HS-27A (cell line): Measurements from ENCODE around the gene GAS6.
"Not testable (repeated sequence)": the region's sequence is repeated elsewhere in the genome, so short reads cannot be mapped to it uniquely, and the experiment has no call there.

Experiments
- DNase-seq: peaks from one replicate; pipeline ENCODE4 v3.0.0-alpha.2; 2012; ENCODE audit warnings: low read depth, missing footprints

Gene GAS6

DNA sequence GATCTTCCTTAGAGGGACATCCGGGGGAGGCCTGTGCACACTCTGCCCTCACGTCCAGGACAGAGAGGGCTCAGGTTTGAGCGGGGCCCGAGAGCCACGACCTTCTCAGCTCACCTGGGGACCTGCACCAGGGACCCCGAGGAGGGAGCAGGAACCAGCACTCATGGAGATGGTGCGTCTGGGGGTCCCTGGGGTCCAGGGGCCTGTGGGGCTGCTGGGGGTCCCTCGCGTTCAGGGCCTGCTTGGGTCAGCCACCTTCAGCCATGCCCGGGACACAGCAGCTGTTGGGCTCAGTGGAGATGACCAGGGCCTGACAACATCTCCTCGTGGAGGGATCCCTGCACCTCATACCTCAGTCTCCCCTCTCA, 57.8 kb downstream of the GAS6 start:
- no peak for DNase-seq

- DNase-seq = no peak
These were observed 58.3 kb downstream of the GAS6 start for GRCh38 chr13:113805431-113806103.

DNA sequence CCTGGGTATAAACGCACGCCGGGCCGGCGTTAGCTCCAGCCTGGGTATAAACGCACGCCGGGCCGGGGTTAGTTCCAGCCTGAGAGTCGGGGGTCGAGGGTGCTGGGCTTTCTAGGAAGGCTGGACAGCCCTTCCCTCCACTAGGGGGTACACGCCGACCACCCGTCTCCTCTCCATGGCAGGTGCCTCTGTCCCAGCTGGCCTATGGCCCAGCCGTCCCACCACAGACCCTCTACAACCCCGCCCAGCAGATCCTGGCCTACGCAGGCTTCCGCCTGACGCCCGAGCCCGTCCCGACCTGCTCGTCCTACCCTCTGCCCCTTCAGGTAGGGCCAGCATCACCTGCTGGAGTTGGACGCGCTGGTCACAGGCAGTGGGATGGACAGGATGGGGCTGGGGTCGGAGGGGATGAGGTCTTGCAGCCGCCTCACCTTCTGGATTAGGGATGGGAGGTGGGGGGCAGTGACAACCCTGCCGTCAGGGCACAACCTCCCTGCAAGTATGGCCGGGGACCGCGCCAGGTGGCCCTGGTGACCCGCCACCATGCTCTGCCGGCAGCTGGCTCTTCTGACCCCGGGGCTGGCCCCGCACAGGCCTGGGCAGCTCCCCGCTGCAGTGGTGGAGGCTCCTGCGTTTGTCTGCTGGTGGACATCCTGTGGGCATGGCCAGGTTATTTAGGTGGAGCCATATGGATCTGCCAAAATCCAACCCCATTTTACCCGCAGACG, 59.0 kb downstream of the GAS6 start:
- DNase-seq = no peak

DNA sequence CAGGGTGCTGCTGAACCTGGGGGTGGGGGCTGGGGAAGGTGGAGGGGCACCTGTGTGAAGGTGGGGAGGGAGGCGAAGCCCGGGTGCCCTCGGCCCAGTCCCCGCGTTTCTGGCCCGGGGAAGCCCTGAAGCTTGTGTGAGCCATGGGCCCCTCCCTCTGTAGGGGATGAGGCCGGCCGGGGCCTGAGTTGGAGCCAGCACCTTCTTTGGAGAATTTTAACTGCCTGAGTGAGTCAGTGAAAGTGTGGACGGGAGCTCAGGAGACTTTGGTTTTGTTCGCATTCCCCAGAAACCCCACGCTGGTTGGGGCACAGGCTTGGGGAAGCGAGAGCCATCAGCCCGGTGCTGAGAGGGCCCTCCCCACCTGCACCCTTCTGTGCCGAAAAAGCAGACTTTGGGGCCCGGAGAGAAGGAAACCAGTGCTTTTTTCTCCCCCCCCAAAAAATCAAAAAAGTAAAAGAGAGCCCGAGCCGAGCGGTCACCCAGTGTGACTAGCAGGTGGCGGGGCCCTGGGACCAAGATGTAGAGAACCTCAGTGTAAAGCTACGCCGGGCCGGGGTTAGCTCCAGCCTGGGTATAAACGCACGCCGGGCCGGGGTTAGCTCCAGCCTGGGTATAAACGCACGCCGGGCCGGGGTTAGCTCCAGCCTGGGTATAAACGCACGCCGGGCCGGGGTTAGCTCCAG, 59.7 kb downstream of the GAS6 start:
- DNase-seq = no peak

DNA sequence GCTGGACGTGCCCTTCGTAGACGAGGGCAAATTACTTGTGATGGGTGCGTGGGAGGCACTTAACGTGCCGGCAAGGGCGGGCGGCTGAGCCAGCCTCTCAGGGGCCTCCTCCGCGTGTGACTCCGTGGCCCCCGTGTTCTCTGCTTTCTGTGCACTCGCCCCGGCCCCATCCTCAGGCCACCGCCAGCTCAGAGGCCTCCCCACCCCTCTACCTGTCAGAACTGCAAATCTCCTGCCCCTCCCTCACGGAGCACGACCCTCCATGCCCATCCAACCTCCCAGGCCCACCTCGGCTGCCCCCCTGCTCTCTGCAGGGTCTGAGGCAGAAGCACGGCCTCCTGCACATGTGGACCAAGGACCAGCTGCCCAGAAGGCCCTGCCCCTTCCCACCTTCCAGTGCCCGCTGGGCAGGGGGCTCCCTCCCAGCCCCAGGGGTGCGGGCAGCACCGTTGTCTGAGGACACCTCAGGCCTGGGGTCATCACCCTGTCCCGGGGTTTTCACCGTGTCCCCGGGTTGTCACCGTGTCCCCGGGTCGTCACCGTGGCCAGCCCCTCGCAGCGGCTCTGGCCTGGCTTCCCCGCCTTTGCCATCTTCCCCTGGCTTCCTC, 60.4 kb downstream of the GAS6 start:
- DNase-seq = no peak

GRCh38 chr13:113802761-113803160, 61.1 kb downstream of the GAS6 start:
- DNase-seq = no peak

DNA sequence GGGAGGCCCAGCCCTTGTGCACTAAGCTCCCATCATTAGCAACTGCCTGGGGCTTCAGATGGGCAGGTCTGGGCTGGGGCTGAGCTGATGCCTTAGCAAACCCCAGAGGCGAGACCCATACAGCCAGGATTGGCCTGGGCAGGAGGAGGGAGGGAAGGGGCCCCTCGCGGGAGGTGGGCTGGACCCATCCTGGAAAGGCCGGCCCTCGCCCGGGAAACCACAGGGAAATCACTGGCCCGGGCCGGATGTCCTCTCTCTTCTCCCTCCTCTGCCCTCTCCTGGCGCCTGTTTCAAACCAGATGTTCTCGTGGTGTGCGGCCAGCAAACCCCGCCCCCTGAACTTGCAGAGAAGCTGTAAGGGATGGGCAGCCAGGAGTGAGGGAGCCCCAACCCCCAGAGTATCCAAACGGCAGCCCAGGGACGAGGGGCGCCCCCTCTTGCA, 61.8 kb downstream of the GAS6 start:
- DNase-seq = no peak

DNA sequence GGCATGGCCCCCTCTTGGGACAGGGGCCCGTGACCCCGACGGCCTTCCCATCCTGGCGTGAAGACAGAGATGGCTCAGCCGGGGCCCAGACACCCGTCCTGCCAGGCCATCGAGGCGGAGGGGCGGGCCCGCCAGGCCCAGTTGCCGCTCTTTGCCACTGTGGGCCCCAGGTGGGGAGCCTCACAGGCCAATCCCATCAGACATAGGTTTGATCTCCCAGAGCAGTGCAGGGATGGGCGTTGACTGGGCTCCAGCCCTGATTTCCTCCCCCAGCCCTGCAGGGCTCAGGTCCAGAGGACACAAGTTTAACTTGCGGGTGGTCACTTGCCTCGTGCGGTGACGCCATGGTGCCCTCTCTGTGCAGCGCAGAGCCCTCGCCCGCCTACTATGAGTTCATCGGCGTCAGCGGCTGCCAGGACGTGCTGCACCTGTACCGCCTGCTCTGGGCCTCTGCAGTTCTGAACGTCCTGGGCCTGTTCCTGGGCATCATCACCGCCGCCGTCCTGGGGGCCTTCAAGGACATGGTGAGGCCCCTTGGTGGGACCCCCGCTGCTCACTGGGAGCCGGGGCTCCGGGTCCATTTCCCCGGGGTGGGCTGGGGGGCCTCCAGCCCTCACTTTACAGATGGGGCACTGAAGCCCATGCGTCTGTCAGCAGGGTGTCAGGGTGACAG, 62.5 kb downstream of the GAS6 start:
- no peak for DNase-seq

- no peak for DNase-seq
These were observed 63.3 kb downstream of the GAS6 start for GRCh38 chr13:113800576-113800926.

GRCh38 chr13:113798200-113798811, 65.6 kb downstream of the GAS6 start:
- DNase-seq = no peak

GRCh38 chr13:113796964-113797676, 66.8 kb downstream of the GAS6 start:
- no peak for DNase-seq

- no peak for DNase-seq
These were observed 67.5 kb downstream of the GAS6 start for GRCh38 chr13:113796211-113796963.

- not testable (repeated sequence) for DNase-seq
These were observed 68.5 kb downstream of the GAS6 start for GRCh38 chr13:113795362-113795761.

DNA sequence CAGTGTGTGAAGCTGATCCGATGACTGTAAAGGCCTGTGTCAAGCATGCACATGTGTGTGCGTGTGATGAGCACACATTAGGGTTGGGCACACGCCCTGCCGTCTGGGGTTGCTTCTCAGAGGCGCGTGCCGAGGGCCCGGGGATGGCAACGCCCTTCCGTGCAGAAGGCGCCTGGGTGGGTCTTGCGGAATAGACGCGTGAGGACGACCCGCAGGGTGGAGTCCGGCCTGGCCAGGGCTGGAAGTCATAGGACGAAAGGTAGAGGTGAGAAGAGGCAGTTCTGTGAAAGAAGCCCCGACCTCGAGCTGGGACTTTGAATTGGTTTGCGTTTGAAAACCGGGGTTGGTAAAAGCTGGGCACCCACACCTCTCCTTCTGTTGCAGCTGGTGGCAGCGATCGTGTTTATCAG, 69.1 kb downstream of the GAS6 start:
- DNase-seq = no peak

- DNase-seq = no peak
These were observed 69.8 kb downstream of the GAS6 start for GRCh38 chr13:113794086-113794485.

DNA sequence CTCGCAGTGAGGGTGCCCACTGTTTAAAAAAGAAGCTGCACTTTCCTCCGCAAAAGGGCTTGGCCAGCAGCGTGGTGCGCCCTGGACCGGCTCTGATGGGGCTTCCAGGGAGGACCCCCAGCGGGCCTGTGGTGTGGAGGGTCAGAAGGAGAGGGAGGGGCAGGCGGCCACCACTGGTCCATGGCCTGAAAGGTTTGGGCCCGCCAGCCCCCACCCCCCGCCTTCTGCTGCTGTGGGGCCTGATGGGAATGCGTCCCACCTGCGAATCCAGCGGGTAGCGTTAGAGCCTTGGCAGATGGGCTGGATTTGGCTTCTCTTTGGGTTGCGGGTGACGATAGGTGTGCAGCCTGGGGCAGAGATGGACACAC, 70.2 kb downstream of the GAS6 start:
- DNase-seq = no peak

DNA sequence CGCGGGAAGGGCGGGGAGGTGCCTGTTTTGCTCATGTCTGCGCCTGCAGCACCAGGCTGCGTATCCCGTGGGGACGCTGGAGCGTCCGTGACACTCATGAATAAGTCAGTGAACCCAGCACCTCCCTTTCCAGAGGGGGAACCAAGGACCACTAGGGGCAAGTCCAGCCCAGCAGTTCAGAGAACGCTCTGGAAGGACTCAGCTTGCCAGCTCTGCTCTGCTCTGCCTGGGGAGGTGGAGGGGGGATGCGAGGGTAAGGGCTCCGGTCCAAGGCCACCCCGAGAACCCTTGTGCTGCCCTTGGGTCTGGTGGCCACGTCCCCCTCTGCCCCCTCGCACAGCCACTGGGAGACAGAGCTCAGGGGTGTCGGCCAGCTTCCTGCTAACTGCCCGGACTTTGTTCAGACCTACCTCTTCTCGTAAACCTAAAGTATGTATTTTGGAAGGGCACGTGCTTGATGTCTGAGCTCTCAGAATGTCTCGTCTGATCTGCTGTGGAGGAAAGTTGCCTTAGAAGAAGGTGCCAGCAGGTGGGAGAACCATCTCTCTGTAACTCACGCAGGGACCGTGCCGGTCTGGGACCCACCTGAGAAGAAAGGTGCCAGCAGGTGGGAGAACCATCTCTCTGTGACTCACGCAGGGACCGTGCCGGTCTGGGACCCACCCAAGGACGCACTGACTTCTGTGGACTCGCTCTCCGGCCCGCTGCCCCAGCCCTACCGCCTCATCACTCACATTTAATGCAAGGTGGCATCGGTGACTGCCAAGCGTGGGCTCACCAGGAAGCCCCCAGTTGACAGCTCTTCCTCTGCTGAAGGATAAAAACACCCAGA, 70.8 kb downstream of the GAS6 start:
- DNase-seq = no peak

DNA sequence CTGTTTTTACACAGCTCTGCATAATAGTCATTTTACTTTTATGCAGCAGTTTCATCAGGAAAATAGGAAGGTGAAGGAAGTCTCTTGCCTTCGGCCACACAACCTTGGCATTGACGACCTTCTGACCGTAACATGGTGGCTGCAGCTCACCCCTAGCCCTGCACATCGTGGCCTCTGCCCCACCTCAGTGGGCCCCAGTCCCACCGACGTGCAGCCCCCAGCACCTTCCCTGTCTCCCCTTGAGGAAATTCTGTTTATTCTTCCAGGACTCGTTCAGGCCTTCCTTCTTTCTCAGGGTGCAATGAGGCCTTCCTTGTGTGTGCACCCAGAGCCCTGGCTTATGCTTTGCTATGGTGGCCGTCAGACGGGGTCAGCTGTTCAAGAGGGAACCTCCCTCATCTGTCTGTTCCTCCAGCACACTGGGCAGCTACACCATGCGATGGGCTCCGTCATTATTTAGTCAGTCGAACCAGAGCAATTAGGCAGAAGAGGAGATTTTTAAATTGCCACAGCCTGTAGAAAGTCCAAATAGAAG, 71.6 kb downstream of the GAS6 start:
- DNase-seq = no peak

DNA sequence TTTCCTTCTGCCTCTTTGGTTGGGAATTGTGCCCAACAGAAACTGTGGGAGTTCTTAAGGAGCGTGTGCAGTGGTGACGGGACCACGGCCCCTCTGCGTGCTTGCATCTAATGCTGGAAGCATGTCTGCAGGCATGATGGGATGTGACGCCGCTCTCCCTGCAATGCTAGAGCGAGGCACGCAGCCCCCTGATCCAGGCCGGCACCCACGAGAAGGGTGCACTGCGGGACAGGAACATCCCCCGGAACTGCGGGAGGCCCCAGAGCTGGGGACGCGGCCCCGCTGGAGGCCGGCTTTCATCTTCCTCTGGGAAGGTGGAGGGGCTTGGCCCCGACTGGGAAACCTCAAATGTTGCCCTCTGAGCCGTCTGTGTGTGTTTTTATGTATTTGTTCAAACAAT, 72.1 kb downstream of the GAS6 start:
- no peak for DNase-seq
